H1 (cell line): ENCODE data around the gene IWS1. TPM values are rescaled to one million over a fixed set of nuclear protein-coding genes. Genes with fewer than 3 reads are reported as not detected.

Experiments
- CREB1 ChIP-seq: IDR thresholded peaks from 2 replicates; pipeline ENCODE4 v1.6.1; 2012; ENCODE audit warnings: inconsistent platforms
- JUN ChIP-seq: IDR thresholded peaks from 2 replicates; pipeline ENCODE4 v1.6.1; 2011; ENCODE audit warnings: low read depth, mild to moderate bottlenecking, improper control_type of control experiment, low read length
- SP4 ChIP-seq: IDR thresholded peaks from 2 replicates; pipeline ENCODE4 v1.6.1; 2012; ENCODE audit warnings: low read length, inconsistent platforms
- USF2 ChIP-seq: IDR thresholded peaks from 2 replicates; pipeline ENCODE4 v1.6.1; 2011; ENCODE audit warnings: low read length, improper control_type of control experiment
- polyA plus RNA-seq, 7 experiments: library from polyadenylated mRNA; depleted of rRNA in 3 of 7; stranded (reverse) in 5 of 7; unstranded in 2 of 7; fragments of >200 nt in 5 of 7; fragments of 200-250 nt in 2 of 7; gene quantifications; 1 replicate in 5 of 7; 2 replicates in 1 of 7; 4 replicates in 1 of 7; pipeline versions ENCODE4 v1.2.1 to v1.2.3, GENCODE V29; 2011 to 2013; ENCODE audit warnings: missing spikeins in 2 of 7, mixed read lengths in 2 of 7
- total RNA-seq: library from RNA; stranded (reverse); fragmentation: NEBNext Ultra II Directional; extraction: Animal tissue kit (Norgen Biotek cat#: 25700); gene quantifications from 2 replicates; pipeline ENCODE4 v1.2.1, GENCODE V29; 2021
- TF ChIP-seq, protein P1 (sequence below): fragments of 300-600 bp; sonication (generic); IDR thresholded peaks from 2 replicates; pipeline ENCODE4 v1.7.1; 2012; ENCODE audit warnings: low read length, moderate library complexity, mild to moderate bottlenecking, inconsistent platforms; ENCODE audit not compliant: insufficient replicate concordance

Gene IWS1
- total and polyA plus RNA-seq, 2 of the 8 experiments (the other 6 are each of a cell fraction or from before 2014, with no cell fraction given), result 18.4 to 64.8 TPM

GRCh38 chr2:127517465-127517864 lies 8.8 kb downstream of the IWS1 start (continued):
- TF ChIP-seq, protein P1, sequence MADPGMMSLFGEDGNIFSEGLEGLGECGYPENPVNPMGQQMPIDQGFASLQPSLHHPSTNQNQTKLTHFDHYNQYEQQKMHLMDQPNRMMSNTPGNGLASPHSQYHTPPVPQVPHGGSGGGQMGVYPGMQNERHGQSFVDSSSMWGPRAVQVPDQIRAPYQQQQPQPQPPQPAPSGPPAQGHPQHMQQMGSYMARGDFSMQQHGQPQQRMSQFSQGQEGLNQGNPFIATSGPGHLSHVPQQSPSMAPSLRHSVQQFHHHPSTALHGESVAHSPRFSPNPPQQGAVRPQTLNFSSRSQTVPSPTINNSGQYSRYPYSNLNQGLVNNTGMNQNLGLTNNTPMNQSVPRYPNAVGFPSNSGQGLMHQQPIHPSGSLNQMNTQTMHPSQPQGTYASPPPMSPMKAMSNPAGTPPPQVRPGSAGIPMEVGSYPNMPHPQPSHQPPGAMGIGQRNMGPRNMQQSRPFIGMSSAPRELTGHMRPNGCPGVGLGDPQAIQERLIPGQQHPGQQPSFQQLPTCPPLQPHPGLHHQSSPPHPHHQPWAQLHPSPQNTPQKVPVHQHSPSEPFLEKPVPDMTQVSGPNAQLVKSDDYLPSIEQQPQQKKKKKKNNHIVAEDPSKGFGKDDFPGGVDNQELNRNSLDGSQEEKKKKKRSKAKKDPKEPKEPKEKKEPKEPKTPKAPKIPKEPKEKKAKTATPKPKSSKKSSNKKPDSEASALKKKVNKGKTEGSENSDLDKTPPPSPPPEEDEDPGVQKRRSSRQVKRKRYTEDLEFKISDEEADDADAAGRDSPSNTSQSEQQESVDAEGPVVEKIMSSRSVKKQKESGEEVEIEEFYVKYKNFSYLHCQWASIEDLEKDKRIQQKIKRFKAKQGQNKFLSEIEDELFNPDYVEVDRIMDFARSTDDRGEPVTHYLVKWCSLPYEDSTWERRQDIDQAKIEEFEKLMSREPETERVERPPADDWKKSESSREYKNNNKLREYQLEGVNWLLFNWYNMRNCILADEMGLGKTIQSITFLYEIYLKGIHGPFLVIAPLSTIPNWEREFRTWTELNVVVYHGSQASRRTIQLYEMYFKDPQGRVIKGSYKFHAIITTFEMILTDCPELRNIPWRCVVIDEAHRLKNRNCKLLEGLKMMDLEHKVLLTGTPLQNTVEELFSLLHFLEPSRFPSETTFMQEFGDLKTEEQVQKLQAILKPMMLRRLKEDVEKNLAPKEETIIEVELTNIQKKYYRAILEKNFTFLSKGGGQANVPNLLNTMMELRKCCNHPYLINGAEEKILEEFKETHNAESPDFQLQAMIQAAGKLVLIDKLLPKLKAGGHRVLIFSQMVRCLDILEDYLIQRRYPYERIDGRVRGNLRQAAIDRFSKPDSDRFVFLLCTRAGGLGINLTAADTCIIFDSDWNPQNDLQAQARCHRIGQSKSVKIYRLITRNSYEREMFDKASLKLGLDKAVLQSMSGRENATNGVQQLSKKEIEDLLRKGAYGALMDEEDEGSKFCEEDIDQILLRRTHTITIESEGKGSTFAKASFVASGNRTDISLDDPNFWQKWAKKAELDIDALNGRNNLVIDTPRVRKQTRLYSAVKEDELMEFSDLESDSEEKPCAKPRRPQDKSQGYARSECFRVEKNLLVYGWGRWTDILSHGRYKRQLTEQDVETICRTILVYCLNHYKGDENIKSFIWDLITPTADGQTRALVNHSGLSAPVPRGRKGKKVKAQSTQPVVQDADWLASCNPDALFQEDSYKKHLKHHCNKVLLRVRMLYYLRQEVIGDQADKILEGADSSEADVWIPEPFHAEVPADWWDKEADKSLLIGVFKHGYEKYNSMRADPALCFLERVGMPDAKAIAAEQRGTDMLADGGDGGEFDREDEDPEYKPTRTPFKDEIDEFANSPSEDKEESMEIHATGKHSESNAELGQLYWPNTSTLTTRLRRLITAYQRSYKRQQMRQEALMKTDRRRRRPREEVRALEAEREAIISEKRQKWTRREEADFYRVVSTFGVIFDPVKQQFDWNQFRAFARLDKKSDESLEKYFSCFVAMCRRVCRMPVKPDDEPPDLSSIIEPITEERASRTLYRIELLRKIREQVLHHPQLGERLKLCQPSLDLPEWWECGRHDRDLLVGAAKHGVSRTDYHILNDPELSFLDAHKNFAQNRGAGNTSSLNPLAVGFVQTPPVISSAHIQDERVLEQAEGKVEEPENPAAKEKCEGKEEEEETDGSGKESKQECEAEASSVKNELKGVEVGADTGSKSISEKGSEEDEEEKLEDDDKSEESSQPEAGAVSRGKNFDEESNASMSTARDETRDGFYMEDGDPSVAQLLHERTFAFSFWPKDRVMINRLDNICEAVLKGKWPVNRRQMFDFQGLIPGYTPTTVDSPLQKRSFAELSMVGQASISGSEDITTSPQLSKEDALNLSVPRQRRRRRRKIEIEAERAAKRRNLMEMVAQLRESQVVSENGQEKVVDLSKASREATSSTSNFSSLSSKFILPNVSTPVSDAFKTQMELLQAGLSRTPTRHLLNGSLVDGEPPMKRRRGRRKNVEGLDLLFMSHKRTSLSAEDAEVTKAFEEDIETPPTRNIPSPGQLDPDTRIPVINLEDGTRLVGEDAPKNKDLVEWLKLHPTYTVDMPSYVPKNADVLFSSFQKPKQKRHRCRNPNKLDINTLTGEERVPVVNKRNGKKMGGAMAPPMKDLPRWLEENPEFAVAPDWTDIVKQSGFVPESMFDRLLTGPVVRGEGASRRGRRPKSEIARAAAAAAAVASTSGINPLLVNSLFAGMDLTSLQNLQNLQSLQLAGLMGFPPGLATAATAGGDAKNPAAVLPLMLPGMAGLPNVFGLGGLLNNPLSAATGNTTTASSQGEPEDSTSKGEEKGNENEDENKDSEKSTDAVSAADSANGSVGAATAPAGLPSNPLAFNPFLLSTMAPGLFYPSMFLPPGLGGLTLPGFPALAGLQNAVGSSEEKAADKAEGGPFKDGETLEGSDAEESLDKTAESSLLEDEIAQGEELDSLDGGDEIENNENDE, result no peak
- TF ChIP-seq SP4 (no peak), JUN (no peak), USF2 (no peak), CREB1 (no peak)
